Activated CD4-positive, CD25-positive, alpha-beta regulatory T cell (primary cell): Measurements from ENCODE around the gene PERM1.
A peak's percentile ranks its signal among the peaks of the same experiment; 100 is the strongest.
"Not testable (repeated sequence)": the region's sequence is repeated elsewhere in the genome, so short reads cannot be mapped to it uniquely, and the experiment has no call there.

ENCODE experiments used
- DNase-seq, 4 experiments: peaks; one replicate each; lab custom pipeline; 2025; lab: John Stamatoyannopoulos, UW

PERM1 gene

DNA sequence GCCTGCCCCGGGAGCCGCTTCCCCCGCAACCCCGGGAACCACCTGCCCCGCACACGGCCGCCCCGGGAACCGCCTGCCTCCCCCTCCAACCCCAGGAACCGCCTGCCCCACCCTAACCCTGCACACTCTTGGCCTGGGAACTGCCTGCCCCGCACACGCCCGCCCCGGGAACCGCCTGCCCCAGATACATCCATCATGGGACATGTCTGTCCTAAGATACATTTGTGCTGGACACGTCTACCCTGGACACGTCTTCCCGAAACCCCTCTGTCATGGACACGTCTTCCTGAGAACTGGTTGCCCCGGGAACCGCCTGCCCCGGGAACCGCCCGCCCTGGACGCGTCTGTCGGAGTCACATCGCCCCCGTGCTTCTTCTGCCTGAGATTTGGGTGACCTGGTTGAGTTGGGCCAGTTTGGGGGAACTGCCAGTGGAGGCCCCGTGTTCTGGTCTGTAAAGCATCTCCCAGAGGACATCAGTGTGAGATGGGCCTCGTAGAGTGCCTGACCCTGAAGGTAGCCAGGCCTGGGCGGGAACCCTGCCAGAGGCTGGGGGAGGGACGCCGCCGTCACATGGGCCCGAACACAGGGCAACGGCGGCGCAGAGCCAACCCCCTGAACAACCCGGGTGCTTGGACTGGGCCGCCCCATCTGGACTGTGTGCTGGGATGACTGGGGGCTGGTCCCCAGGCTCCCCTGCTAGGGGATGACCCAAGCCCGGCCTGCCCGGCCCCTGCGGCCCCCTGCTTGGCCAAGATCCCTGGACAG, 3.6 kb downstream of the PERM1 start:
- DNase-seq = no peak

DNA sequence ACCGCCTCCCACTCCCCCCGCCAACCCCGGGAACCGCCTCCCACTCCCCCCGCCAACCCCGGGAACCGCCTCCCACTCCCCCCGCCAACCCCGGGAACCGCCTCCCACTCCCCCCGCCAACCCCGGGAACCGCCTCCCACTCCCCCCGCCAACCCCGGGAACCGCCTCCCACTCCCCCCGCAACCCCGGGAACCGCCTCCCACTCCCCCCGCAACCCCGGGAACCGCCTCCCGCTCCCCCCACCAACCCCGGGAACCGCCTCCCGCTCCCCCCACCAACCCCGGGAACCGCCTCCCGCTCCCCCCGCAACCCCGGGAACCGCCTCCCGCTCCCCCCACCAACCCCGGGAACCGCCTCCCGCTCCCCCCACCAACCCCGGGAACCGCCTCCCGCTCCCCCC, 5.1 kb downstream of the PERM1 start:
- not testable (repeated sequence) for DNase-seq

DNA sequence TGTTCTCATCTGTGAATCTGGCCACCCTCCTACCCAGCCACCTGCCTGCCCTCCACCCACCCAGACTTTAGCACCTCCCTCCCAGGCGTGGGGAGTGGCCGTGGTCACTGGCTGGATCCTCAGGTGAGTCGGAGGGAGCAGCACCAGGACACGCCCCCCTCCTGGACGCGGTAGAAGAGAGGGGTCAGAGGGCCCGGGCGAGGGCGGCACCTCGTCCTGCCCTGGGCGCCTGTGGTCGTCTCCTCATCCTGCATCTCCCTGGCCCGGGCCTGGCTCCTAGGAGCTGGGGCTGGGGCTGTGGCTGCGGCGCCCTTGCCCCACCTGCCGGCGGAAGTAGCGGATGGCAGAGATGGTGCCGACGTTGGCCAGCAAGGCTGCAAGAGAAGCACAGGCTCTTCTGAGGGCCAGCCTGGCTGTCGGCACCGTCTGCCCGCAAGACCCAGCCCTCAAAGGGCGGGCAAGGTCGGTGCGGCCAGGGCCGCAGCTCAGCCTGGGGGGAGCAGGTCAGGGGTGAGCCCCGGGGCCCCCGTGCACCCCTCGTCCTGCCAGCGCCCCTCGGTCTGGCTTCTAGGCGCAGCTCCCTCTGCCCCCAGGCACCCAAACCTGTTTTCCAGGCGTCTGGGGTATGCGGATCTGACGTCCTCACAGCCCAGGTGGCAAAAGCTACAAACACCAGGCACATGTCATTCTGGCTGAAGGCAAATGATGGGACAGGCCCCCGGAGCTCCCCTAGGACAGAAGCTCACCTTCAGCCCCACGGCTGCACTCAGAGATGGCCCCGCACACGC, 5.8 kb downstream of the PERM1 start:
- DNase-seq = peak in 3 of 4 experiments; percentile 35 to 53 (median 36)

DNA sequence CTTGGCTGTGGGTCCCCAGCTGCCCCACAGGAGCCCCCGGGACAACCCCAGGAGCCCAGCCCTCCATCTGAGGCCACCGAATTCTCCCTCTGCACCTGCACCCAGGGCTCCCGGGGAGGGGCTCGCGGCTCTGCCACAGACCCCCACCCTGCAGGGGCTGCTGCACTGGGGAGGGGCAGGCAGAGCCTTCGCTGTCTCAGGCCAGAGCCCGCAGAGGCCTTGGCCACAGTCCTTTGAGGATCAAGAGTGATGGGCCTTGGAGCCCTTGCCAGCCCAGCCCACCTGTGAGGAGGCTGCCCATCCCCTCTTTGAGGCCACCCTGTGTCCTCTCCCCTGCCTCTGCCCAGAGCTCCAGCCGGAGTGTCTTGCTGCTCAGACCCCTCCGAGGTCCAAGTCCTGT, 6.5 kb downstream of the PERM1 start:
- no peak for DNase-seq

DNA sequence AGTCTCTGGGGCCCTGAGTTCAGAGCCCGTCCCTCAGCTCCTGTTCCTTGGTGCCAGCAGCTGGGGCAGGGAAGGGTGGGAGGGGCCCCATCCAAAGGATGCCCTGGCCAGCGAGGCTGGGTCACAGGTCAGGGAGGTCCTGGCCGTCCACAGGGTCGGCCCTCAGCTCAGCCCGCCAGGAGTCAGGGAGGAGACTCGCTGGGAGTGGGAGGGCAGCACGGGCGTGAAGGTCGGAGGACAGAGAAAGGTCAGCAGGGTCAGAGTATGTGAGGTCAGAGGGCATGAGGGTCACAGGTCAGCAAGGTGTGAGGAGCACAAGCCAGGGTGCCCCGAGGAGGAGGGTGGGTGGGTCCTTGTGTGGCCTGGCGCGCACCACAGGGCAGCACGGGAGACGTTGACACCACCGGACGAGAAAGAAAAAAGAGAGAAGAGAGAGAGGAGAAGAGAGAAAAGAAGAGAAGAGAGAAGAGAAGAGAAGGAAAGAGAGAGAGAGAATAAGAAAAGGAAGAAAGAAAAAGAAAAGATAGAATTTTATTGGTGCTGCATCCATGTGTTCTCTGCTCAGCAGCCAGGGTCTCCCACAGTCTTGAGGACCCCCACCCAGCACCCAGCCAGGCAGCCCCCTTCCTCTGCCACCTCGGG, 7.1 kb downstream of the PERM1 start:
- no peak for DNase-seq

DNA sequence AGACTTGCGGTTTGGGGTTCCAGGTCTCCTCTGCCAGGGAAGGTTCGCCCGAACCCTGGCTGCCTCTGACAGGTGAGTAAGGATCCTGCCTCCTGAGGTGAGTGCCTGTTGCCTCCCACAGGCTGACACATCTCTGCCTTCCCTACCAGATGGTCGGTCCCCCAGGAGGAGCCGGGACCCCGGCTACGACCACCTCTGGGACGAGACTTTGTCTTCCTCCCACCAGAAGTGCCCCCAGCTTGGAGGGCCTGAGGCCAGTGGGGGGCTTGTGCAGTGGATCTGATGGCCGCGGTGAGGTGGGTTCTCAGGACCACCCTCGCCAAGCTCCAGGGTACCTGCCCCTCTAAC, 7.6 kb downstream of the PERM1 start:
- DNase-seq = no peak

DNA sequence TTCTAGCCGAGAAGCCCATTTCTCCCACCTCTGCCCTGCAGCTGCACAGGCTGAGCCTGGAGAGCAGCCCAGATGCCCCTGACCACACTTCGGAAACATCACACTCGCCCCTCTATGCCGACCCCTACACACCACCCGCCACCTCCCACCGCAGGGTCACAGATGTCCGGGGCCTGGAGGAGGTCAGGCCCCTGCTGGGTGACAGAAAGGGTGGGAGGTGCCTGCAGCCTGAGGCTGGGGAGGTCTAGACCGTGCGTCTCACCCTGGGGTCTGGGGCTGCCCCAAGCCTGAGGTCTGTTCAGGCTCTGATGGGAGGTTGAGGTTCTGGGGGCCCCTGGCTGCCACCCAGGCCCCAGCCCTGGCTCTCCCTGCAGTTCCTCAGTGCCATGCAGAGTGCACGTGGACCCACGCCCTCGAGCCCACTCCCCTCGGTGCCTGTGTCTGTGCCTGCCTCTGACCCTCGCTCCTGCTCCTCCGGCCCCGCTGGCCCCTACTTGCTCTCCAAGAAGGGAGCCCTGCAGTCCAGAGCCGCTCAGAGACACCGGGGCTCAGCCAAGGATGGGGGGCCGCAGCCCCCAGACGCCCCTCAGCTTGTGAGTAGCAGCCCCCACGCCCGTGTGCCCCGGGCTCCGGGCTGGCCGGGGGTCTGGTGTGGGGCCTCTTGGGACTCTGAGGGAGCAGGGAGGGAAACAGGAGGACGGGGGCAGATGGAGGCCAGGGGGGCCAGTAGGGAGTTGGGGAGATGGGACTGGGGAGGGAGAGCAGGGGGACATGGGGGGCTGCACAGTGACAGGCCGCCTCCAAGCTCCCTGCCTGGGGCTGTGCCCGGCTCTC, 8.2 kb downstream of the PERM1 start:
- DNase-seq = no peak

DNA sequence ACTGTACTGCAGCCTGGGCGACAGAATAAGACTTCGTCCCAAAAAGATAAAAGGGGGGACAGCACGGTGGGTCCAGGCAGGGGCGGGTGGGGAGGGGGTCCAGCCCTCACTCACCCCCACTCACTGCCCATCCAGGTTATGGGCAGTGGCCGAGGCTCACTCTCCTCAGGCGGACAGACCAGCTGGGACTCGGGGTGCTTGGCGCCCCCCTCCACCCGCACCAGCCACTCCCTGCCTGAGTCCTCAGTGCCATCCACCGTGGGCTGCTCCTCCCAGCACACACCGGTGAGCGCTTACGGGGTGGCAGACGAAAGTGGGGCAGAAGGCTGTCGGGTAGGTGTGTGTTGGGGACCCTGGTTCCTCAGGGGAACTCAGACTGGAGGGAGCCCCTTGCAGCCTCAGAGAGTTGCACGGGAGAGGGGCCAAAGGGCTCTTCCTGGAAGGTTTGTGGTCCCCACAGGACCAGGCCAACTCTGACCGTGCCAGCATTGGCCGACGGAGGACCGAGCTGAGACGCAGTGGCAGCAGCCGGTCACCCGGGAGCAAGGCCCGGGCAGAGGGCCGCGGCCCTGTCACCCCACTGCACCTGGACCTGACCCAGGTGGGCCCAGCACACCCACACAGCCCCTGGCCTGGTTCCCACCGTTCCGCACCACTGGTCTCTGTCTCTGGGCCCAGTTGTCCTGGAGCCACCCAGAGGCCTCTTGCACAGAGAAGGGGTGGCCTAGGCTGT, 9.0 kb downstream of the PERM1 start:
- no peak for DNase-seq

DNA sequence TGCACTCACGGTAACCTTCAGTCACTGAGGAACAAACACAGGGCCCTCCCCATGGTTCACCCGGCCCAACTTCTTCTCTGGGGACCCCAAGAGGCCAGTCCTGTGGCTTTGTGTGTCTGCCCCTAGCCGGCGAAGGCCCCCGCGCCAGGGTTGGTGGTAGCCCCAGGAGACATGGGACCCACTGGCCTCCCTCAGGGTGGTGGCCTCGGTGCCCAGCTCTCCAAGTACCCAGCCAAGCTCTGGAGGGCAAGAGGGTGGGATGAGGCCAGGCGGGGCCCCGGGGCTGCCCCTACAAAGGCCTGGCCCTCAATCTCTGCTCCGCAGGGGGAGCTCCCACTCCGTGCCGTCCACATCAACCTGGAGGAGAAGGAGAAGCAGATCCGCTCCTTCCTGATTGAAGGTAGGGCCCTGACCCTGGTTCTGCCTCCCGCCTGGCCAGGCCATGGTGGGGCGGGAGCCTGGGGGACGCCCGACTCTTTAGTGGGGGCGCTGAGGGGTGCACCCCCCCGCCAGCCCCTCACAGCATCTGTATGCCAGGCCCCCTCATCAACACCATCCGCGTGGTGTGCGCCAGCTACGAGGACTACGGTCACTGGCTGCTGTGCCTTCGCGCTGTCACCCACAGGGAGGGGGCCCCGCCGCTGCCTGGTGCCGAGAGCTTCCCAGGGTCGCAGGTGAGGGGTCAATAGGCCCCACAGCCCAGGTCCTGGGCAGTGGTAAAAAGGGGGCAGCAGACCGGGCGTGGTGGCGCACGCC, 10.0 kb downstream of the PERM1 start:
- DNase-seq = no peak

DNA sequence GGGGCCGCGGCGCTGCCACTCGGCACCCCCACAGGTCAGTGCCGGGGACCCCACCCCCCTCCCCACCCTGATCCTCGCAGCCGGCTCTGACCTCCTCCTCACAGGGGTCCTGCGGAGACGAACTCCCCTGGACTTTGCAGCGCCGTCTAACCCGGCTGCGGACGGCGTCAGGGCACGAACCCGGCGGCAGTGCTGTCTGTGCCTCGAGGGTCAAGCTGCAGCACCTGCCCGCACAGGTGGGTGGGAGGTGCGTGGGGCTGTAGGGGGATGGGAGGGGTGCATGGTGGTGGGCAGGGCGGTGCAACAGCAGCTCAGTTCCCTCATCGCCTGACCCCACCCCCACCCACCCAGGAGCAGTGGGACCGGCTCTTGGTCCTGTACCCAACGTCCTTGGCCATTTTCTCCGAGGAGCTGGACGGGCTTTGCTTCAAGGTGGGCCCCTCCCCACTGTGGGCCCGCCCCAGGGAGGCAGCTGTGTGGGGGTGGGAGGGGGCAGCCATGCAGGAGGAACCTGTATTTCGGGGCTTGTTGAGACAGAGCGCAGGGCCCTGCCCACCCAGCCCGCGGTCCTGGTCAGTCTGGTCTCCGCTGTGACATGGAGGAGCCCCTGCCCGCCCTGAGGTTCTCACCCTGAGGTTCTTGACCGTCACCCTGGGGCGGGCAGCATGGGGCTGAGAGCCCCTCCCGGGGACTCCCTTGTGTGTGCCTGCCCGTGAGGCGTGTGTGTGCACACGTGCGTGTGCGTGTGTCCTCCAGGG, 10.7 kb downstream of the PERM1 start:
- DNase-seq = no peak

DNA sequence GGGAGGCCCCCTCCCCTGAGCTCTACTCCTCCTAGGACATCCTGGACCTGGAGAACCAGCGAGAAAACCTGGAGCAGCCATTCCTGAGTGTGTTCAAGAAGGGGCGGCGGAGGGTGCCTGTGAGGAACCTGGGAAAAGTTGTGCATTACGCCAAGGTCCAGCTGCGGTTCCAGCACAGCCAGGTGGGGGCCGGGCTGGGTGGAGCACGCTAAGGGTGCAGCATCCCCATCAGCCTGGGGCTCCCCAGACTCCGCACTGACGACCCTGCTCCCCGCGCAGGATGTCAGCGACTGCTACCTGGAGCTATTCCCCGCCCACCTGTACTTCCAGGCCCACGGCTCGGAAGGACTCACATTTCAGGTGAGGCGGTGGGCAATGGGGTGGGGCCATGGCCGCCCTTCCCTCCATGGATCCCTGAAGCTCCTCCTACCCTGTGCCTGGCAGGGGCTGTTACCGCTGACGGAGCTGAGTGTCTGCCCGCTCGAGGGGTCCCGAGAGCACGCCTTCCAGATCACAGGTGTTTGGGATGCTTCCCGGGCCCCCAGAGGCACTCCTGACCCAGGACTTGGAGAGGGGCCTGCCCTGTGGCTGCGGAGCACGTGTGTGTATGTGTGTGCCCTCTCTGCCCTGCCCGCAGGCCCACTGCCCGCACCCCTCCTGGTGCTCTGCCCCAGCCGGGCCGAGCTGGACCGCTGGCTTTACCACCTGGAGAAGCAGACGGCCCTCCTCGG, 11.5 kb downstream of the PERM1 start:
- DNase-seq = no peak

DNA sequence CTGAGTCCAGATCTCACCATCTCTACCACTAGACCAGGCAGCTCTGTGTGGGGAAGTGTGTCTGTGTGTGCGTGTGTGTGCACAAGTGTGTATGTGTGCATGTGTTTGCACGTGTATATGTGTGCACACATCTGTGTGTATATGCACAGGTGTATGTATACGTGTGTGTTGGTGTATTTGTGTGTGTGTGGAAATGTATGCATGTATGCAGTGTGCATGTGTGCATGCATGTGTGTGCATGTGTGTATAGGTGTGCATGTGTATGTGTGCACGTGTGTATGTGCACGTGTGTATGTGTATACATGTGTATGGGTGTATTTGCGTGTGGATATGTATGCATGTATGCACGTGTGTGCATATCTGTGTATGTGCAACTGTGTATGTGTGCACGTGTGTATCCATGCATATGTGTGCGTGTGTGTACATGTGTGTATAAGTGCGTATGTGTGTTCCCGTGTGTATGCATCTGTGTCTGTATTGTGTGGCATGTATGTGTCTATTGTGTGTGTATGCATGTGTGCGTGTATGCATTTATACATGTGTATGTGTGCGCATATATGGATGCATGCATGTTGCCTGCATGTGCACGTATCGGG, 12.5 kb downstream of the PERM1 start:
- DNase-seq = no peak

DNA sequence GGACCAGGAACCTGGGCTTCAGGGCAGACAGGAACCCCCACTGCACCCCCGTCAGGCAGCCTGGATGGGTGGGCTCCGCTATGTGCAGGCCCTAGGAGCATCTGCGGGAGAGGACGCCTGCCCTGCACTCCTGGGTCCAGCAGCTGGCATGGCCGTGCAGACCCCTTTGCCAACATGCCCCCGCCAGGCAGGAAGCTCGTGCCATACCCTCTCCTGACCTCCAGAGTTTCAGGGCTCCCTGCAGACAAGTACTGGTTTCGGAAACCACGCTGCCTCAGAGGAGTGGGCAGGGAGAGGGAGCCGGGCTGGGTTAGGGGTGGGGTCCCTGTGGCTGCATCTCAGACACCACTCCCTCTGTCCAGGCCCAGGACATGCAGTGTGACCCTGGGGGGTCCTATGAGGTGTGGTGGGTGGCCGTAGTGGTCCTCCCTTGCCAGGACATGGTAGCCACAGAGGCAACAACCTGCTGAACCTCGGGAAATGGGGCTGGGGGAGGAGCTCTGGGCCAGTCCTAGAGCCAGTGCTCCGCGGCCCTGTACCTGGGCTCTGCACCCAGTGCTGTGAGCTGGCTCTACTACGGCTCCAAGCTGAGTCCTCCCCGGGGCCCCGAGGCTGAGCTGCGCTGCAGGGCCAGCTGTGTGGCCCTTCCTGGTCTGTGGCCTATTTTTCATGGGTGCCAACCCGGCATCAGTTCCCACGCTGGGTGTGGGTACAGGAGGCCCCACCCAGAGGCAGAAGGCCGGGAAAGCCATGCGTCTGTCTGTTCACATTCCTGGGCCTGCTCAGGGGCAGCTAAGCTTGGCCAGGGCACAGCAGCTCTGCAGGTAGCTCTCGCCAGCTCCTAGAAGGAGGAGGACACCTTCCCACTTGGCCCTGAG, 14.2 kb downstream of the PERM1 start:
- no peak for DNase-seq

DNA sequence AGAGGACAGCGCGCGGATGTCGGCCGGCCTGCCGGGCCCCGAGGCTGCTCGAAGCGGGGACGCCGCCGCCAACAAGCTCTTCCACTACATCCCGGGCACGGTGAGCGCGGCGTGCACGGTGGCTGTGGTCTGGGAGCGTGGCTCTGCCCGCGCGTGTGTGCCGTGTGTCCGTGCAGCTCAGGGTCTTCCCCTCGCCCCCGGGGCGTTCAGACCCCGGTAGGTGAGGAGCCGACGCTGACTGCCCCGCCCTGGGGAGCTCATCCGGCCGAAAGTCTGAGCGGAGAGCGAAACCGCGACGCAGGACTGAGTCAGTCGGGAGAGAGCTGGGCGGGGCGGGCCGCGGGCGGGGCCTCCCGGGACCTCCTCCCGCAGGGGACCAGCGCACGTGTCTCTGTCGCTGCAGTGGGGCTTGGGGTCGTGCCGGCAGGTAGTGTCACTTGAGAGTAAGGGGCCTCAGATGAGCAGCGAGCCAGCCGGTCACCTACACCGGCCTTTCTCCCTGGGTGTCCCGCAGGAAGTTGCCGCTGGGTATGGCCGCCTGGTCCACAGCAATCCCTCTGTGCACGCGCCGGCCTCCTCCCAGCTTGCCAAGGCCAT, 15.1 kb downstream of the PERM1 start:
- DNase-seq = peak; percentile 61 to 79 (median 70)

DNA sequence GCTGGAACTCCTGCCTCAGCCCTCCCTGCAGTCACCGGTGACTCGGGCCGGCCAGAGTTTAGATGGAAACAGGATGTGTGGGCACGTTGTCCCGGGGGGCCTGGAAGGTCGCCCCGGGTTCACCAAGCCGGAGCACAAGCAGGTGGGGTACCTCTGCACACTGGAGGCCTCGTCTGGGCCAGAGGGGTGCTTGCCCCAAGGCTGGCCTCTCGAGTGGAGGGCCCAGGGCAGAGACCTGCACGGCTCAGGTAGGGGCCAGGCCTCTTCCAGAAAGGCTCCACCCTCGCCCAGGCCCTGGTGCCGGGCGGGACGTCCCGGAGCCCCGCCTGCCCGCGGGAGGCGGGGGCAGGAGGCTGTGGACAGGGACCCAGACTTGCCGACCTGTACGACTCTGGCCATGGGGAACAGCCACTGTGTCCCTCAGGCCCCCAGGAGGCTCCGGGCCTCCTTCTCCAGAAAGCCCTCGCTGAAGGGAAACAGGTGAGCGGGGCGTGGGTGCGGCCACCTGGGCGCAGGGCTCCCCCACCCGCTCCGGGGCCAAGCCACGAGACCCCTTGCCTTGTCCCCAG, 15.7 kb downstream of the PERM1 start, which contains the start of gene PLEKHN1:
PLEKHN1 (plus strand) TSS at position 348 of the 569 bp plus-strand sequence; CDS start at position 398, 50 bp downstream.
- DNase-seq = no peak

DNA sequence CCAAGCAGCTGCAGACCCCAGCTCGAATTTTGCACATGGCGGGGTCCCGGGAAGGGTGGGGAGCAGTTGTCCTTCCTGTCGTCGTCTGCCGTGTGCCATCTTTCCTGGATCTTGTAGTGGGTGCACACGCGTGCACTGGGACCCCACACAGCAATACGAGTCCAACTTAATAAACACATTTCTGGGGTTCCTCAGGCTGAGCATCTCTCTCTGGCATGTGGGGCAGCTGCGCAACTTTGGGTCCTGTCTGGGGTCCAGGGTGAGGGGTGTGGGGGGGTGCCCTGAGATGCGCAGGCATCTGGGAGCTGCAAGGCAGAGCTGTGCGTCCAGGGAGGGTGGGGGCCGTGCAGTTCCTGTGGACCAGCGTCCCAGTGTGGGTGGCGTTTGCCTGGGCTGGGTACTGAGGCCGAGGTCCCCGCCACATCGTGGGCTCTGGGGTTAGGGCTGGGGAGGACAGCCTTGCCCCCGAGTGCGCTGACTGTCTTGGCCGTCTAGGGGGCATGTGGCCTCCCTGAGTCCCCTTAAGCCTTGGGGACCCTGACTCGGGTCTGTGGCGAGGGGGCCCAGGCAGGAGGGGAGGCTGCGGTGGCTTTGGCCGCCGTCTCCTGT, 16.3 kb downstream of the PERM1 start:
- DNase-seq = no peak
